ENCODE results near the gene ZSCAN23.
"Not testable (repeated sequence)": the region's sequence is repeated elsewhere in the genome, so short reads cannot be mapped to it uniquely, and the experiment has no call there.

Gene ZSCAN23

GRCh38 chr6:28468056-28468455 lies 24.8 kb upstream of the ZSCAN23 start:
- H3K79me2 ChIP-seq (ENCODE audit: insufficient read depth, low read depth): no peaks in the 10 kb centered on the region
- no peaks in the 10 kb centered on the region for H3K27me3 ChIP-seq (ENCODE audit: insufficient read depth, low read depth)
- no peak for TF ChIP-seq CTCF (conservative IDR thresholded peaks at IDR 0.05; ENCODE audit: low read depth, low read length)
- no peak overlapping the region for H3K27ac ChIP-seq
- H3K4me1 ChIP-seq (ENCODE audit: low read depth, poor library complexity, severe bottlenecking): no peaks in the 10 kb centered on the region
- no peak overlapping the region for H3K4me2 ChIP-seq
- H3K4me3 ChIP-seq (IDR thresholded peaks at IDR 0.05; ENCODE audit: insufficient read depth, low read depth, low read length): no peak overlapping the region
- H2AFZ ChIP-seq (ENCODE audit: low read depth): no peak overlapping the region
- no peaks in the 10 kb centered on the region for H3K36me3 ChIP-seq (ENCODE audit: insufficient read depth)
- no peaks in the 10 kb centered on the region for H4K20me1 ChIP-seq (ENCODE audit: insufficient read depth)
- no peak overlapping the region for H3K9ac ChIP-seq

- Histone ChIP-seq H3K4me3 (IDR thresholded peaks at IDR 0.05; ENCODE audit: insufficient read depth, low read depth, low read length) (no peak overlapping the region), H3K27ac (no peak overlapping the region), H3K27me3 (ENCODE audit: insufficient read depth, low read depth) (no peaks in the 10 kb centered on the region), H4K20me1 (ENCODE audit: insufficient read depth) (no peaks in the 10 kb centered on the region), H3K9ac (no peak overlapping the region), H2AFZ (ENCODE audit: low read depth) (no peak overlapping the region), H3K36me3 (ENCODE audit: insufficient read depth) (no peaks in the 10 kb centered on the region), H3K4me2 (no peak overlapping the region), H3K4me1 (ENCODE audit: low read depth, poor library complexity, severe bottlenecking) (peaks cover 11% of the 10 kb centered on the region), H3K79me2 (ENCODE audit: insufficient read depth, low read depth) (no peaks in the 10 kb centered on the region)
- TF ChIP-seq CTCF (conservative IDR thresholded peaks at IDR 0.05; ENCODE audit: low read depth, low read length): no peak
Measured at GRCh38 chr6:28462401-28462800, 19.1 kb upstream of the ZSCAN23 start.

- Histone ChIP-seq H3K36me3 (ENCODE audit: insufficient read depth) (no peaks in the 10 kb centered on the region), H3K79me2 (ENCODE audit: insufficient read depth, low read depth) (no peaks in the 10 kb centered on the region), H3K4me2 (no peak overlapping the region), H2AFZ (ENCODE audit: low read depth) (no peak overlapping the region), H3K4me3 (IDR thresholded peaks at IDR 0.05; ENCODE audit: insufficient read depth, low read depth, low read length) (no peak overlapping the region), H3K9ac (no peak overlapping the region), H3K4me1 (ENCODE audit: low read depth, poor library complexity, severe bottlenecking) (peaks cover 11% of the 10 kb centered on the region), H3K27me3 (ENCODE audit: insufficient read depth, low read depth) (no peaks in the 10 kb centered on the region), H4K20me1 (ENCODE audit: insufficient read depth) (no peaks in the 10 kb centered on the region), H3K27ac (no peak overlapping the region)
- TF ChIP-seq CTCF (conservative IDR thresholded peaks at IDR 0.05; ENCODE audit: low read depth, low read length): no peak
Measured at GRCh38 chr6:28458568-28458967, 15.3 kb upstream of the ZSCAN23 start.

- no peak overlapping the region for H3K9ac ChIP-seq
- H2AFZ ChIP-seq (ENCODE audit: low read depth): no peak overlapping the region
- no peak overlapping the region for H3K4me2 ChIP-seq
Measured at GRCh38 chr6:28449056-28449455, 5.8 kb upstream of the ZSCAN23 start.

GRCh38 chr6:28447512-28447906 lies 4.2 kb upstream of the ZSCAN23 start:
- not testable (repeated sequence) for H3K36me3 ChIP-seq (ENCODE audit: insufficient read depth); H2AFZ ChIP-seq (ENCODE audit: low read depth); H3K27me3 ChIP-seq (ENCODE audit: insufficient read depth, low read depth); H4K20me1 ChIP-seq (ENCODE audit: insufficient read depth); H3K4me1 ChIP-seq (ENCODE audit: low read depth, poor library complexity, severe bottlenecking); H3K4me2 ChIP-seq; H3K9ac ChIP-seq; H3K4me3 ChIP-seq (IDR thresholded peaks at IDR 0.05; ENCODE audit: insufficient read depth, low read depth, low read length); H3K27ac ChIP-seq; H3K79me2 ChIP-seq (ENCODE audit: insufficient read depth, low read depth)

More at GRCh38 chr6:28449056-28449455, 5.8 kb upstream of the ZSCAN23 start:
- no peaks in the 10 kb centered on the region for H3K27me3 ChIP-seq (ENCODE audit: insufficient read depth, low read depth)
- H3K79me2 ChIP-seq (ENCODE audit: insufficient read depth, low read depth): no peaks in the 10 kb centered on the region
- TF ChIP-seq CTCF (conservative IDR thresholded peaks at IDR 0.05; ENCODE audit: low read depth, low read length): no peak
- H3K4me3 ChIP-seq (IDR thresholded peaks at IDR 0.05; ENCODE audit: insufficient read depth, low read depth, low read length): no peak overlapping the region
- no peaks in the 10 kb centered on the region for H3K4me1 ChIP-seq (ENCODE audit: low read depth, poor library complexity, severe bottlenecking)
- H3K36me3 ChIP-seq (ENCODE audit: insufficient read depth): no peaks in the 10 kb centered on the region
- no peak overlapping the region for H3K27ac ChIP-seq
- no peaks in the 10 kb centered on the region for H4K20me1 ChIP-seq (ENCODE audit: insufficient read depth)
